ENCODE data around the gene TSEN2.
"Not testable (repeated sequence)": the region's sequence is repeated elsewhere in the genome, so short reads cannot be mapped to it uniquely, and the experiment has no call there.

Gene TSEN2

DNA sequence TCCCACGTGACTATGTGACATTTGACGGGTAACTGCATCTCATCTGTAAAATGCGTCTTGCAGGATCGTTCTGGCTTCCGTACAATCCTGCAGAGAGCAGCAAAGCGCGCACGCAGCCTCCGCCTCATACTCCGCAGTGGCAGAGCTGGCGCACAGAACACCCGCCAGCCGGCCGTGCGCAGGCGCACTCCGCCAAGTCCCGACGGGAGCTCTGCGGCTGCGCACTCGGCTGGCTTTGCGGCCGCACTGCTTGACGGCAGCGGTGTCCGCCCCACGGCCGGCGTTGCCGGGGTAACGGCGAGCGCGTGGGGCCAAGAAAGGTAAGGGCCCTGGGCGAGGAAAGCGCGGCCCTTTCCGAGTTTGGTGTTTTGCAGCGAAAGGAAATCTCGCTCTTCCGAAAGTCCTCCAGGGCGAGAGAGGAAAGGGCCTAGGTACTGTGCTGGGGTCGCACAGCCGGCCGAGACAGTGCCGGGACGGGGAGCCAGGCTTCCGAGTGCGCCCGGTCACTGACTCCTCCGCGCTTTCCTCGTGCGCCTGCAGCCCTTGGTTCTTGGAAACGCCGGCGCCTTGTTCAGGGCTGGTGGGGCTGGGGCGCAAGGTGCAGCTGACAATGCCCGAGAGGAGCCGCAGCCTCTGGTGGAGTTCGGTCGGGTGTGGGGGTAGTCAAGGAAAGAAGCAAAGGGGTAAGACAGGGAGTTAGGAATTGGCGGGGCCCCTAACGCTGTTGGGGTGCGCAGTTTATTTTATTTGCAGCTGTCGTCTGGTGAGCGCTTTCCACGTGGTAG, at the start of gene TSEN2:
TSEN2 (plus strand) TSS at position 283 of the 785 bp plus-strand sequence. CDS start 5,321 bp downstream, outside the sequence.
- DNase-seq, result peak; percentile 95

DNA sequence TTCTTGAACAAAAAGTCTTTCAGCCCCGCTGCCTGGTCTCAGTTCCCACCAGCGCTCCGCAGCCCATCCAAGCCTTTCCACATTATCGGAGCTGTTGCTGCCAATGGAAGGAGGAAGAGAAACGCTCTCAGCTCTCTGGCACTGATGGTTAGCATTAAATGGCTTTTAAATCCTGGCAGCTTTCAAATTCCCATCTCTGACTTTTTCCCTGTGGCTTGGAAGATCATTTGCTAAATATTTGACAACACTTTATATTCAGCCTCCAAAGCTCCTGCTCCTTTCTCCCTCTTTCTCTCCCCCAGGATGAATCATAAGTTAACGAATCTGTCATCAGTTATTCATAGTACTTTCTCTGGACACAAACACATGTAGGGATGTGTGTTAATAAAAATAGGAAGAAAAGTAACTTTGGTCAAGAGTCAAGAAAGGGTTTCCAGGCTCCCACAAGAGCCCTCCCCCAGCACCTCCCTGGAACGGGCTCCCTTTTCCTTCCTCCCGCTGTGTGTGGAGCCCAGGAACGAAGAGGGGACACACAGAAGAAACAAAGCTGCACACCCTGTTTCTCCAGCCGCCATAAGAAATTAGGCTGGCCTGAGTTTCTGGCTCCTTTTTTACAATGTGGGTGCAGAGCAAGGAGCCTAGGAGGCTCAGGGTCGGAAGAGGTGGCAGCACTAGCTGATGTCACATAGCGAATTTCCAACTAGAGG, 47.6 kb upstream of the TSEN2 start:
- DNase-seq, result no peak

DNA sequence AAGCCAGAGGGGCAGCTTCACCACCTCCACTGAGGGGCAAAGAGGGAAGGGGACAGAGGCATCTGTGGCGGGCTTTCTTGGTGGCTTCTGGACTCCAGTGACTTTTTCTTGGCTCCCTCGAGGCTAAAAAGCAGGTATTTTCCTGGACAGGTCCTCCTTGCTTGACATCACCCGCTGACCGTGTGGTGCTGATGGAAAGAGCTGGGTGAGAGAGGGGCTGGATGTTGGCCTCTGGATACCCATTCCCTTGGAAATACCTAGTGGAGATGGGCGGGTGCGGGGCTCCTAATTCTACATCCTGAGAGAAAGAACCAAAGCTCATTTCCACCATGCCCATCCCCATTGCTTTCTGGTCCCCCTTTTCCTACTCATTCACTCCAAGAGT, 47.1 kb upstream of the TSEN2 start:
- no peak for DNase-seq

DNA sequence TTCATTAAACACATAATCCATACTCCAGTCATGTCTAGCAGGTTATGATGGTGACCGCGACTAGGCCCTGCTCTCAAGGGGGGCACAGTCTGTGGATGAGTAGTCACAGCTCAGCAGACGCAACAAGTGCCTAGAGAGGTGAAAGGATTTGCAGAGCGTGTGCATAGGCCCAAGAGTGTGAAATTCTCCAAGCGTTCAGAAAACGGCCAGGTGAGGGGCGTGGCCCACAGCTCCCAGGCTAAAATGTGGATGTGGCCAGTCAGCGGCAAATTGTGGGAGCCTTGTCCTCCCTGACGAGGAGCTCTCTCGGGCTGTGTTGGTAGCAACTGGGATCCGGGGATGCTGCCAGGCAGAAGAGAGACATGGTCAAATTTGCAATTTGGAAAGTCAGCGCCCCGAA, 46.4 kb upstream of the TSEN2 start:
- no peak for DNase-seq

DNA sequence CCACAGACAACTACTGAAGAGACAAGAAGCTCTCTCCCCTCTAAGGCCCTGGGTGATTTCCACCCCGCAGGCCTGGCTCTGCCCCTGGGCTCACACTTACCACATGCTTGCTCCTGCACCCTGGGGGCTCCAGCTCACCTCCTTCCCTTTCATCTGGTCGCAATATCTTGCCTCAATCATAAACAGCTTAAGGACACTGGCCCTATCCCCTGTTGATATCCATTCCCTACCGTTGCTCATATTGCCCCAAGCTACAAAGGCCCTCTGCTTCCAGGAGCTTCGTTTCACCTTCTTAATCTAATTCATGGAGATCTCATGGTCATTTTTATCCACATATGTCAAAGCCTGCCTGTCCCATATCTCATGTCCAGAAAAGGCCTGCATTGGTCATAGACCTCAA, 46.0 kb upstream of the TSEN2 start:
- no peak for DNase-seq

DNA sequence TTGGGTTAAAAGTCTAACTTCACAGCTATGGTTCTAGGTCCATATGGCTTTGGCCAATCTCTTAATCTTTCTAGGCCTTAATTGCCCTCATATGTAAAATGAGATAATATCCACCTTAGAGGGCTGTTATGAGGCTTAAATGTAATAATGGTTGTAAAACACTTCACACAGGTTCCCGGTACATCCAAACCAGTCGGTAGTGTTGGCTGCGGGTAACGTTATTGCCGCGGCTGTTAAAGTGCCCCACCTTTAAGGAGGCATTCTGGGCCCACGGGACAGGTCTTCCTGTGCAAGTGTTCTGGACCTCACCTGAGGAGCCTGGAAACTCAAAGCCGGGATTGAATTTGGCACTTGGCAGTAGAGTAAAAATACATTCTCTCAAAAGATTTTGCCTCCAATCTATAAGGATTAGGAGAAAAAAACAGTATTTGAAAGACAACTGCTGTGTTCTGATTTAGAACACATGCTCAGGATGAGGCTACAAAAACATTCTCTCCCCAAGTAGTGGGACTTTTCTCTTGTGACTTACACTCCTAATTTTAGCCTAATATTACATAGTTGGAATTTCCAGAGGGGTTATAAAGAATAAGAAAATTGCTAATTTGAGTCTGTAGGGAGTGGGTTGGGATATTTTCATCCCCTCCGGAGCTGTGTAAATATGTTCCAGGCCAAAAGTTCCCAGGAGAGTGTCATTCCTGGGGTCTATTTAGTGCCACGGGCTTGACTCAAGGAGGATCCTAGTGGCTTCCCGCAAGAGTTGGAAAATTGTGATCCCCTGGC, 44.9 kb upstream of the TSEN2 start:
- DNase-seq, result no peak

DNA sequence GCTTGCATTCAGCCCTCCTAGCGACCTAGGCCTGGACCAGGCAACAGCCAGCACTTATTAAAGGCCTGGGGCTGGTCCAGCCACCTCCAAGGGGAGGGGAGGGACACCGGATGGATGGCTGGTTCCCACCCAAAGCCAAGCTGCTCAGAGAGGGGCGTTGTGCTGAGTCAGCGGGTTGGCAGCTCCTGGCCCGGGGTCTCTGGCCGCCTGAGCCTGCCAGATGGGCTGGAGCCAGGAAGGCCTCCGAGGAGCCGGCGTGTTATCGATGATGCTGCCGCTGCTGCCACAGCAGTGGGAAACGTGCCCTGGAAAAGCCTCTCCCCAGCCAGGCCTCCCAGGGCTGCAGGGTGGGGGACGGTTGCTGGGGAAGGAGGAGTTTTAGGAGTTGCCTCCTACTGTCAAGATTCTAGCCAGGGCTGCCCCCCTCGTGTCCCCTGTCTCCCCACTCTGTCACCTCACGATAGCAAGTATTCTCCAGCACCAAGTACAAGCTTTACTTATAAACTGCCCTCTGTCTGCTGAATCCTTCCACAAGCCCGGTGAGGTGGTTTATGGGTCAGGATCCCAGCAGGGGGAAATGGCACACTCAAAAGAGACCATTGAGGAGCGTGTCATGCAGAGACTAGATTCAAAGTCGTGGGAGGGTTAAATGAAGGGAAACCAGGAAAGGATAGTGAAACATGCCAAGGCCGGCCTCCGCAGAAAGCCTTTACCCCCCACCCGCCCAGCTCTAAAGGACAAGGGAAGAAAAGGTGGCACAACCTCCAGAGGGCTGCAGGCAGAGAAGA, 43.2 kb upstream of the TSEN2 start:
- no peak for DNase-seq

DNA sequence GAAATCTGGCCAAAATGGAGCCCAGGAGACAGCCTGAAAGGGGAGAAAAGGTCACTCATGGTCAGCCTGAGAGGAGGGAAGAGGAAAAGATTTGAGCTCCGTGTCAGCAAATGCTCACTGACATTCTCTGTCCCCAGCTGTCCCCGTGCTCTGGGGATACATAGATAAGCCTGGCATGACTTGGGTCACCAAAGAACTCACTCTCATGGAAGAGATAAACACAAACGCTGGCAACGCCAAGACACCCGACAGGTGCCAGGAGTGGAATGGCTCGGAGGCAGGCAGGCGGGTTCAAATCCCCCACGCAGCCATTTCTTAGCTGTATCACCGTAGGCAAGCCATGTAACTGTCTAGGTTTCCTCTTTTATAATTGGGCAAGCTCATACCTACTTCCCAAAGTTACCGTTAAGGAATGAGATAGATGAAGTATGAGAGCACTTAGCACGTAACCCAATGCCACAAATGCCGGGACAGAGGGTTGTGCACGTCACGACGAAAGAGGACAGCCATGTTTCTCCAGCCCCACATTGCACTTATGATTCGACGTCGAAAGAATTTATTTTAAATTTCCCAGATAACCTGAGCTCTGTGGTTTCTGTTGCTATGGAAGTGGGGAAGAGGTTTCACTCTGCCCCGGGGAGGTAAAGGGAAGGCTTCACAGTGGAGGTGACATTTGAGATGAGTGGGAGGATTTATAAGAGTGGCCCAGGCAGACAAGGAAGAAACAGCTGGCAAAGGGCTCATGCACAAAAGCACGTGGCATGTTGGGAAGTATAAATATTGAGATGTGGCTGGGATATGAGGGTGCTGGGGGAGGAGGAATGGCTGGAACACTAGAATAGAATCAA, 41.4 kb upstream of the TSEN2 start:
- no peak for DNase-seq

DNA sequence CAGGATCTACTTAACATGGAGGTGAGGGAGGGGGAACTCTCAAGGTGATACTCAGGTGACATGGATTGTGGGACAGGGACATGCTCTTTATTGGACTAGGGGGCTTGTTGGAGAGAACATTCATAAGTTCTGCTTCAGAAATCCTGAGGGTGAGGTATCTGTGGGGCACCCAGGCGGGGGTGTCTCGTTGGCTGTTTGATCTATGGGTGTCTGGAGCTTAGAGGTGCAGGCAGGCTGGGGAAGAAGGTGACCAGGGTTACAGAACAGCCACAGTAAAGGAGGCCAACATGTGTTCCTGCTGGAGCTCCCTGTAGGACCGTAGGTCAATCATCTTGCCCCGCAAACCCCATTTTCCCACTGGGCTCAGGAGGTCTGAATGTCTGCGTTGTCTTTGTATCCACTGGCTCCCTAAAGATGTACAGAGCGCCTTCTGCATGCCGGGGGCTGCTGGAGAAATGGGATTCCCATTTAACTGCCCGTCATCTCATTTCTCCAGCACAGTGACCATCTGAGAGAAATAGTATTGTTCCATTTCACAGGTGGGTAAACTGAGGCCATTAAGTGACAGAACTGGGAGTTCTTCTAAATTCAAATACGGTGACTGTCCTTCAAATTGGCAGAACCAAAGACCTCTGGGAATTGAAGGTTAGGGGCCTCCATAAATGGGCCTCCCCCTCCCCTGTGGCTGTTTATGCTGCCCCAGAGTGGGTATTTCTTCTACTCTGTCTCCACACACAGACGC, 40.3 kb upstream of the TSEN2 start:
- DNase-seq, result no peak

DNA sequence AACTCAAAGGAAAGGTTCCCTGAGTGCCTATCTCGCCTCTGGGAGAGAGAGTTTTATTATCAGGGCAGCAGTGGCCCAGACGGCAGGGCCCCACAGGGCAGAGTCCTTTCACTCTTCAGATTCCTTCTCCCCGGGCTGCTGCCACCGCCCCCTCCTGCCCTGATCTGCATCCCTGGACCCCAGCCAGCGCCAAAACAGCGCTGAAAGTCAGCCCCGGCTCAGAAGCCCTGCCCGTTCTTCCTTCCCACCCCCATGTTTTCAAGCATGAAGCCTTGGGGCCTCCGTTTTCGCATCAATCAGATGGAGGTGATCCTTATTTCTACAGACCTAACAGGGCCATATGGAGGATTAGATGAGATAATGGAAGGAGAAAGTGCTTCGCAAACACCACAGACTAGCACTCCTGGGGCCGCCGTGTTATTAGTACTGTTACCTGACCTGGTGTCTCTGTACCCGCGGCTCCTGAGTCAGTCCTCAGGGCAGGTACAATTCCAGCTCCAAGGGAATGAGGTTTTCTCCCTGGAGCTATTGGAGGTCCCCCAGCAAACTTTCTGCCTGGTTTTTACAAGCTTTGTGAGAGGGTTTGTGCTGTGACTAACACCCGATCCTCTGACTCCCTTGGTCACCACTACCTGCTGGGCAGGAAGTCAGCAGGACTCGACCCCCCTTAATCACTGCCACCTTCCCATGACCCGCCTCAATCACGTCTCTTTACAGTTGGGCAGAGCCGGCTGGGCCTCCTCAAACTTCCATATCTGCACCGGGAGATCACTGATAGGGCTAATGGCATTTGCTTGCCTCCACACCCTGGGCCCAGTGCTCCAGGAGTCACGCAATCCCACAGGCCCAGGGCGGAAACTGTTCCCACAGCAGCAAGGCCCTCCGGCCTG, 39.5 kb upstream of the TSEN2 start:
- no peak for DNase-seq

DNA sequence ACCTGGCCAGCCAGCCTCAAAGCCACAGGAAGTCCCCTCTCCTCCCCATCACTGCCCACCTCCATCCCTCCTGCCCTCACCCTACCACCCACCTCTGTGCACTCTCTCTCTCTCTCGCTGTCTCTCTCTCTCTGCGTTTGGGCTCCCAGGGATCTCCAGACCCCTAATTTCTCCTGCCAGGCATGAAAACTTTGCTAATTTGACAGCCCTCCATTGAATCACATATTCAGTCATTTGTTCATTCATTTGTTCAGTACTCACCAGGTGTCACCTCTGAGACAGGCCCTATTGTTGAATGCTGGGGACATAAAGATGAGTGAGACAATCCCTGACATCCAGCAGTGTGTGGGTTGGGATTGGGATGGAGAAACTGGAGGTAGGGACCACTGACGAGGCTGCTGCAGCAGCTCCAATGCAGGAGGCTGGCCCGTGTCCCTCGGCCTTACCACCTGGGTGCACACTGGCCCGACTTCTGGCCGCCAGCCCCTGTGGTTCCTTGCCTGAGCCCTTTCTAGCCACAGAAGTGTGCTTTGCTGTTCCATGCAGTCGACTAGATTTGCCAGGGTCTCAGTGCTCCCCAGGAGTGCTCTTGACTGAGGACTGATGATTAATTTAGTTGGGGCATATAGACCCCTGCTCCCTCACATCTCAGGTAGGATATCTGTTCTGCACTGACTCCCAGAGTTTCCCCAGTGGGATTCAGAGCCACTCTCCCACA, 38.6 kb upstream of the TSEN2 start:
- no peak for DNase-seq

DNA sequence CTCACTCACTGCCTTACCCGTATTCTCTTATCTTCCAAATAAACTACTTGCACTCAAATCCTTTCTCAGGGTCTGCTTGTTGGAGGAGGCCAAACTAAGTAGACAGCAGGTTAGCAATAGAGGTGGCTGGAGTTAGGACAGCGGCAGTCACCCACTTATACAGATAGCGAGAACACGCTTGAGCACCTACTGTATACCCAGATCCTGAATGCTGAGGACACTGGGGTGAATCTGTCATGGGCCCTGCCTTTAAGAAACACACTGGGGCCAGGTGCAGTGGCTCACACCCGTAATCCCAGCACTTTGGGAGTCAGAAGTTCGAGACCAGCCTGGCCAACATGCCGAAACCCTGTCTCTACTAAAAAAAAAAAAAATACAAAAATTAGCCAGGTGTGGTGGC, 38.0 kb upstream of the TSEN2 start:
- no peak for DNase-seq

DNA sequence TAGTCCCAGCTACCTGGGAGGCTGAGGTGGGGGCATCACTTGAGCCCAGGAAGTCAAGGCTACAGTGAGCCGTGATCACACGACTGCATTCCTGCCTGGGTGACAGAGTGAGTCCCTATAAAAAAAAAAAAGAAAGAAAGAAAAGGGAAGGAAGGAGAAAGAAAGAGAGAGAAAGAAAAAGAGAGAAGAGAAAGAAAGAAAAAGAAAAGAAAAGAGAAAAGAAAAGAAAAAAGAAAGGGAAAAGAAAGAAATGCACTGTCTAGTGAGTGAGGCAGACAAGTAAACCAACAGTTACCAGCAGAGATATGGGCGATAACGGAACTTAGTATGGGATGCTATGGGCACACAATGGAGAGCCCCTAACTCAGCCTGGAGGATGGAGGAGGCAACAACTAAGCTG, 37.2 kb upstream of the TSEN2 start:
- DNase-seq, result no peak

DNA sequence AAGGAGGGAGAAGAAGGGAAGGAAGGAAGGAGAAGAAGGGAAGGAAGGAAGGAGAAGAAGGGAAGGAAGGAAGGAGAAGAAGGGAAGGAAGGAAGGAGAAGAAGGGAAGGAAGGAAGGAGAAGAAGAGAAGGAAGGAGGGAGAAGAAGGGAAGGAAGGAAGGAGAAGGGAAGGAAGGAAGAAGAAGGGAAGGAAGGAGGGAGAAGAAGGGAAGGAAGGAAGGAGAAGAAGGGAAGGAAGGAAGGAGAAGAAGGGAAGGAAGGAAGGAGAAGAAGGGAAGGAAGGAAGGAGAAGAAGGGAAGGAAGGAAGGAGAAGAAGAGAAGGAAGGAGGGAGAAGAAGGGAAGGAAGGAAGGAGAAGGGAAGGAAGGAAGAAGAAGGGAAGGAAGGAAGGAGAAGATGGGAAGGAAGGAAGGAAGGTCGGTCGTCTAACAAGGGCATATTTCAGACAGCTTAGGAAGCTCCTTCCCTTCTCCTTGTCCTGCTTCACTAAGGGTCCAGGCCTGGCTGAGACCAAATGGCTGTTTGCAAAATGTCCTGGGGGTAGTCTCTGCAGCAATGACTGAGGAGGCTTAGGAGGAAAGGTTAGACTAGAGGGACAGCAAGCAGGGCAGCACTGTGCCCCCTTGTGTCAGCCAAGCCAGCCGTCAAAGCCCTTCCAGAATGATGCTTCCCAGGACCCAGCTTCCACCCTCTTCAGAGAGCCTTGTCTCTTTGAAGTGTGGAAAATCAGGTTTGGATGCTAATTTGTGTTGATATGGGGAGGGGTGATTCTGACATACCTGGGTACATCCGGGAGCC, 35.7 kb upstream of the TSEN2 start:
- not testable (repeated sequence) for DNase-seq

DNA sequence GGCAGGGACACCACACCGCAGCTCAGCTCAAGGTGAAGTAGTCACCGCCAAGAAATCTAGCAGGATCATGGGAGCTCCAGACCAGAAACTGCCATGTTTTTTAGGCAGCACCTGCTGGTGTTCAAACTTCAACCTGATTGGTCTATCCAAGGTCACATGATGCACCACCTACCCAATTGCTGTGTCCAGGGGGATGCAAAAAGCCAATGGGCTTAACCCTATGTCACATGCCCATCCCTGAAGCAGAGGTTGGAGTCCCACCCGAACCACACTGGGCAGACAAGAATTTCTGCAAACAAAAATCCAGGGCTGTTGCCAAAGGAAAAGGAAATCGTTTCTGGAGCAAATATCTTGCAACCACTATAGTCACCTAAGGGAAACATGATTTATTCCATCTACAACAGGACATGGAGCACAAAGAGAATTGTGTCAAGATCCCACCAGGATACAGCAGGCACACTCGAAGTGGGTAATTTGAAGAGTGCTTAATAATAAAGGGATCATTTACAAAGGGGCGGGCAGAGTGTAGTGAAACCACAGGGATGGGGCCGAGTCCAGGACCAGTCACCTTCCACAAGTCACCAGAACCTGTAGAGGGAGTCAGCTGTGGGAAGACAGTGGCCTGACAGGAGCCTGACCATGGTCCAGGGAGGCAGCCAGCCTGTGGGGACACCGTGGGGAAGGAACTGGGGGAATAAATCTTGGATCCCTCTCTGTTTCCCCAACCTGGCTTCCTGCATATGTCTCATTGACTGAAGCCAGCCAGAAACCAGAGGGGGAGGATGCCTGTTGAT, 34.2 kb upstream of the TSEN2 start:
- no peak for DNase-seq

DNA sequence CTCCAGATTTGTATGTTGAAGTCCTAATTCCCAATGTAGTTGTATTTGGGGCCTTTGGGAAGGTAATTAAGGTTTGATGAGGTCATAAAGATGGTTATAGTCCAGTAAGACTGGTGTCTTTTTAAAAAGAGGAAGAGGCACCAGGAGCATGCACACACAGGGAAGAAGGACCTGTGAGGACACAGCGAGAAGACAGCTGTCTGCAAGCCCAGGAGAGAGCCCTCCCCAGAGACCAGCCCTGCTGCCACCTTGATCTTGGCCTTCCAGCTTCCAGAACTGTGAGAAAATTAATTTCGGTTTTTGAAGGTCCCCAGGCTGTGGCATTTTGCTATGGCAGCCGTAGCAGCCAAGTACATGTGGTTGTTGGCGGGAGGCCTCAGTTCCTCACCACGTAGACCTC, 32.8 kb upstream of the TSEN2 start:
- DNase-seq, result no peak

DNA sequence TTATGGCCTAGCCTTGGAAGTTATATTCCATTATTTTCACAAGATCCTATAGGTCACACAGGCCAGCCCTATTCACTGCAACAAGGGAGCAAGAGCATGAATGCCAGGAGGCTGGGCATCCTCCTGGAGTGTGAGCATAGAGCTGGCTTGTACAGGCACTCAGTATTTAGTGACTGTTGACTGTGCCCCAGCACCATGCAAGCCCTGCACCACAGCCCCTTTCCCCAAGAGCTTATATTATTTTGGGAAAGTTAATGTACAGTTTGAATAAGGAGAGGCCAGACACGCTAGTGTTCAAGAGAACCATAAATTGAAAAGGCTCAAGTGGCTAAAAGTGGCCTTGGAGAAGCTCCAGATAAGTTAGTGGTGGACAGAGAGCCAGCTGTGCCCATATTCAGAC, 32.3 kb upstream of the TSEN2 start:
- no peak for DNase-seq

Data from activated CD4-positive, alpha-beta T cell treated with anti-CD3 and anti-CD28 coated beads for 4 hours (primary cell).